H9 (cell line): ENCODE results near the gene STAB2. TPM values are rescaled to one million over a fixed set of nuclear protein-coding genes. Genes with fewer than 3 reads are reported as not detected.
A peak's percentile ranks its signal among the peaks of the same experiment; 100 is the strongest.

Experiments used
- DNase-seq: peaks from one replicate; pipeline ENCODE4 v3.0.0-alpha.2; 2017
- H2AFZ ChIP-seq: one replicate; pipeline ENCODE4 v1.6.1; 2013; ENCODE audit warnings: mild to moderate bottlenecking, low read length, control low read depth, moderate library complexity
- H2AK5ac ChIP-seq: 2 replicates; pipeline ENCODE4 v1.6.1; 2013; ENCODE audit warnings: low read length, control low read depth, mixed read lengths; ENCODE audit not compliant: insufficient read length
- H2BK120ac ChIP-seq: one replicate; pipeline ENCODE4 v1.6.1; 2013; ENCODE audit warnings: low read depth, mild to moderate bottlenecking, low read length, control low read depth, inconsistent platforms; ENCODE audit not compliant: poor library complexity, severe bottlenecking
- H2BK12ac ChIP-seq: 2 replicates; pipeline ENCODE4 v1.6.1; 2013; ENCODE audit warnings: low read length, control low read depth, mixed read lengths, low read depth; ENCODE audit not compliant: insufficient read length
- H2BK15ac ChIP-seq: 2 replicates; pipeline ENCODE4 v1.6.1; 2013; ENCODE audit warnings: low read depth, low read length, control low read depth
- H2BK20ac ChIP-seq: one replicate; pipeline ENCODE4 v1.6.1; 2013; ENCODE audit warnings: low read depth, mild to moderate bottlenecking, low read length, control low read depth, inconsistent platforms; ENCODE audit not compliant: poor library complexity, severe bottlenecking
- H2BK5ac ChIP-seq: 2 replicates; pipeline ENCODE4 v1.6.1; 2013; ENCODE audit warnings: low read length, control low read depth, mixed read lengths; ENCODE audit not compliant: insufficient read length
- H3K14ac ChIP-seq: 2 replicates; pipeline ENCODE4 v1.6.1; 2013; ENCODE audit warnings: low read length, control low read depth; ENCODE audit not compliant: insufficient read depth
- H3K18ac ChIP-seq: 2 replicates; pipeline ENCODE4 v1.6.1; 2013; ENCODE audit warnings: low read depth, mild to moderate bottlenecking, mixed read lengths, low read length, control low read depth; ENCODE audit not compliant: insufficient read length
- H3K23ac ChIP-seq: 2 replicates; pipeline ENCODE4 v1.6.1; 2013; ENCODE audit warnings: low read length, control low read depth, mixed read lengths, low read depth; ENCODE audit not compliant: insufficient read length
- H3K23me2 ChIP-seq: 2 replicates; pipeline ENCODE4 v1.6.1; 2013; ENCODE audit warnings: low read depth, mild to moderate bottlenecking, mixed read lengths, low read length, control low read depth; ENCODE audit not compliant: insufficient read length, poor library complexity, severe bottlenecking
- H3K27ac ChIP-seq: 2 replicates; pipeline ENCODE4 v1.5.1; 2013; ENCODE audit warnings: low read length, control low read depth, mixed read lengths, low read depth; ENCODE audit not compliant: insufficient read length
- H3K27me3 ChIP-seq: 2 replicates; pipeline ENCODE4 v1.6.1; 2013; ENCODE audit warnings: low read length, control low read depth, inconsistent platforms; ENCODE audit not compliant: insufficient read depth
- H3K4ac ChIP-seq: 2 replicates; pipeline ENCODE4 v1.6.1; 2013; ENCODE audit warnings: low read depth, mild to moderate bottlenecking, control low read depth, inconsistent platforms, low read length, moderate library complexity
- H3K4me1 ChIP-seq: 2 replicates; pipeline ENCODE4 v1.6.1; 2013; ENCODE audit warnings: low read length, control low read depth, inconsistent platforms; ENCODE audit not compliant: insufficient read depth
- H3K4me2 ChIP-seq: 2 replicates; pipeline ENCODE4 v1.6.1; 2013; ENCODE audit warnings: low read length, control low read depth, mixed read lengths; ENCODE audit not compliant: insufficient read length, insufficient read depth
- H3K56ac ChIP-seq: 2 replicates; pipeline ENCODE4 v1.6.1; 2013; ENCODE audit warnings: low read depth, mild to moderate bottlenecking, mixed read lengths, low read length, control low read depth; ENCODE audit not compliant: insufficient read length
- H3K79me1 ChIP-seq: 2 replicates; pipeline ENCODE4 v1.6.1; 2013; ENCODE audit warnings: low read depth, mild to moderate bottlenecking, moderate library complexity, low read length, control low read depth, inconsistent platforms; ENCODE audit not compliant: insufficient read depth, poor library complexity, severe bottlenecking
- H3K79me2 ChIP-seq: 2 replicates; pipeline ENCODE4 v1.6.1; 2013; ENCODE audit warnings: low read length, control low read depth, inconsistent platforms; ENCODE audit not compliant: insufficient read depth
- H3K9ac ChIP-seq: 2 replicates; pipeline ENCODE4 v1.6.1; 2013; ENCODE audit warnings: low read length, control low read depth, mixed read lengths; ENCODE audit not compliant: insufficient read length; ENCODE audit errors: extremely low read depth
- H3K9me3 ChIP-seq: one replicate; pipeline ENCODE4 v1.6.1; 2013; ENCODE audit warnings: low read depth, low read length, inconsistent platforms; ENCODE audit not compliant: control insufficient read depth
- H3T11ph ChIP-seq: one replicate; pipeline ENCODE4 v1.6.1; 2013; ENCODE audit warnings: mild to moderate bottlenecking, low read length, control low read depth, inconsistent platforms
- H4K20me1 ChIP-seq: one replicate; pipeline ENCODE4 v1.6.1; 2013; ENCODE audit not compliant: control insufficient read depth, insufficient read length, insufficient read depth
- H4K5ac ChIP-seq: 2 replicates; pipeline ENCODE4 v1.6.1; 2013; ENCODE audit warnings: low read depth, mild to moderate bottlenecking, mixed read lengths, low read length, control low read depth; ENCODE audit not compliant: insufficient read length
- H4K8ac ChIP-seq: replicated peaks from 2 replicates; pipeline ENCODE4 v1.6.1; 2013; ENCODE audit warnings: low read length, control low read depth, mixed read lengths, low read depth; ENCODE audit not compliant: insufficient read length
- H4K91ac ChIP-seq: 2 replicates; pipeline ENCODE4 v1.6.1; 2013; ENCODE audit warnings: low read depth, mild to moderate bottlenecking, moderate library complexity, mixed read lengths, low read length, control low read depth; ENCODE audit not compliant: insufficient read length
- H3K27ac Mint-ChIP-seq, 3 experiments: 2 replicates in 2 of 3; 3 replicates in 1 of 3; pipeline ENCODE4 v1.8.0; 2020 to 2021; ENCODE audit warnings: mixed read lengths in 3 of 3, mild to moderate bottlenecking in 1 of 3, moderate library complexity in 1 of 3
- H3K27me3 Mint-ChIP-seq: 2 replicates; pipeline ENCODE4 v1.8.0; 2021; ENCODE audit warnings: low read depth, mild to moderate bottlenecking, moderate library complexity, mixed read lengths
- H3K36me3 Mint-ChIP-seq, 3 experiments: 2 replicates in 2 of 3; 3 replicates in 1 of 3; pipeline ENCODE4 v1.8.0; 2020 to 2021; ENCODE audit warnings: low read depth in 3 of 3, mixed read lengths in 3 of 3; ENCODE audit not compliant: insufficient read depth in 1 of 3
- H3K4me1 Mint-ChIP-seq, 2 experiments: 2 replicates each; pipeline ENCODE4 v1.8.0; 2020; ENCODE audit warnings: mixed read lengths in 2 of 2
- H3K4me3 Mint-ChIP-seq, 2 experiments: 2 replicates in 1 of 2; 3 replicates in 1 of 2; pipeline ENCODE4 v1.8.0; 2020 to 2021; ENCODE audit warnings: mild to moderate bottlenecking in 2 of 2, mixed read lengths in 2 of 2, moderate library complexity in 1 of 2
- H3K9me3 Mint-ChIP-seq, 2 experiments: 2 replicates in 1 of 2; 3 replicates in 1 of 2; pipeline ENCODE4 v1.8.0; 2020; ENCODE audit warnings: mild to moderate bottlenecking in 2 of 2, mixed read lengths in 2 of 2, moderate library complexity in 1 of 2
- WGBS: extraction: QIAGEN DNeasy Blood & Tissue Kit; methylation state at CpG from one replicate; pipeline ENCODE4 v1.1.7; 2013; ENCODE audit warnings: missing lambda C conversion rate, low lambda C conversion rate, mixed read lengths; ENCODE audit not compliant: insufficient read length; ENCODE audit errors: extremely low coverage; 5-methylcytosine and 5-hydroxymethylcytosine counted together
- total RNA-seq: library from RNA; stranded (reverse); gene quantifications from 2 replicates; pipeline ENCODE4 v1.2.1, GENCODE V29; 2021
- TF ChIP-seq, protein P1 (sequence below): fragments of 200-600 bp; sonication (generic); conservative IDR thresholded peaks from 3 replicates; pipeline ENCODE4 v1.8.0; 2021; ENCODE audit warnings: antibody characterized with exemption, mild to moderate bottlenecking

The STAB2 gene
- total RNA-seq, 1 experiment from 2014 or later = 0.02 TPM

DNA sequence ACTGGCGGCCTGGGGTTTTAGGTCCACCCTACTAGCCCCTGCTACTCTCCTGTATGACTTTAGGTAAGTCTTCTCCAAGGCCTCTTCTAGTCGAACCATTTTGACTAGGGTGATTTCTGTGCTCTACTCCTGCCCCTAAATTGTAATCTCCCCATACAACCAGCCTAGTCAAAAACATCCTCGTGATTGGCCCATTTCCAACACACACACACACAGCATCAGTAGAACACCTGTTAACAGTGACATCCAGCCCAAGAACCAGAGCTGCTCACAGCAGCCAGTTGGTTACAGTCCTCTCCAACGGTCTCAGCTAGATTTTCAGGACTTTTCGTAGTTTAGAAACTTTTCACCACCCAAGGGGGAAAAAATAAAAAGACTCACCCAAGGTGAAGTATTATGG is 223.0 kb downstream of the STAB2 start:
- H2BK12ac ChIP-seq = no peak overlapping the region
- H3K56ac ChIP-seq = no peak overlapping the region
- no peak overlapping the region for H4K8ac ChIP-seq
- no peak overlapping the region for H3K4me2 ChIP-seq
- H3K9me3 ChIP-seq = no peaks in the 10 kb centered on the region
- Mint-ChIP-seq H3K9me3 (no peaks in the 10 kb centered on the region), H3K4me3 (no peak overlapping the region), H3K36me3 (peaks cover 5 to 43% (median 21%) of the 10 kb centered on the region in 3 experiments; a peak in 5 of 7 replicates), H3K4me1 (peaks cover 3% of the 10 kb centered on the region in 2 experiments; a peak in 3 of 4 replicates), H3K27me3 (no peaks in the 10 kb centered on the region), H3K27ac (peak overlapping the region in 1 of 3 experiments; percentile 4; a peak in 1 of 7 replicates)
- H3K27ac ChIP-seq = no peak overlapping the region
- H3K9ac ChIP-seq = no peak overlapping the region
- H2BK120ac ChIP-seq = no peak overlapping the region
- H3K27me3 ChIP-seq = no peaks in the 10 kb centered on the region
- H4K91ac ChIP-seq = no peak overlapping the region
- no peaks in the 10 kb centered on the region for H3K79me2 ChIP-seq
- H2AK5ac ChIP-seq = no peak overlapping the region
- no peak overlapping the region for H3K18ac ChIP-seq
- H3K4me1 ChIP-seq = no peaks in the 10 kb centered on the region
- H2BK5ac ChIP-seq = no peak overlapping the region
- no peak overlapping the region for H3K23ac ChIP-seq
- H2BK15ac ChIP-seq = no peak overlapping the region
- TF ChIP-seq, protein P1, sequence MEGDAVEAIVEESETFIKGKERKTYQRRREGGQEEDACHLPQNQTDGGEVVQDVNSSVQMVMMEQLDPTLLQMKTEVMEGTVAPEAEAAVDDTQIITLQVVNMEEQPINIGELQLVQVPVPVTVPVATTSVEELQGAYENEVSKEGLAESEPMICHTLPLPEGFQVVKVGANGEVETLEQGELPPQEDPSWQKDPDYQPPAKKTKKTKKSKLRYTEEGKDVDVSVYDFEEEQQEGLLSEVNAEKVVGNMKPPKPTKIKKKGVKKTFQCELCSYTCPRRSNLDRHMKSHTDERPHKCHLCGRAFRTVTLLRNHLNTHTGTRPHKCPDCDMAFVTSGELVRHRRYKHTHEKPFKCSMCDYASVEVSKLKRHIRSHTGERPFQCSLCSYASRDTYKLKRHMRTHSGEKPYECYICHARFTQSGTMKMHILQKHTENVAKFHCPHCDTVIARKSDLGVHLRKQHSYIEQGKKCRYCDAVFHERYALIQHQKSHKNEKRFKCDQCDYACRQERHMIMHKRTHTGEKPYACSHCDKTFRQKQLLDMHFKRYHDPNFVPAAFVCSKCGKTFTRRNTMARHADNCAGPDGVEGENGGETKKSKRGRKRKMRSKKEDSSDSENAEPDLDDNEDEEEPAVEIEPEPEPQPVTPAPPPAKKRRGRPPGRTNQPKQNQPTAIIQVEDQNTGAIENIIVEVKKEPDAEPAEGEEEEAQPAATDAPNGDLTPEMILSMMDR = no peak
- no peak overlapping the region for H2BK20ac ChIP-seq
- H3T11ph ChIP-seq = no peak overlapping the region
- H3K79me1 ChIP-seq = peaks cover 3% of the 10 kb centered on the region
- WGBS = no CpG with 5 or more reads among the region's 5 CpGs
- H3K4ac ChIP-seq = no peak overlapping the region
- no peak overlapping the region for H2AFZ ChIP-seq
- H4K20me1 ChIP-seq = no peaks in the 10 kb centered on the region
- no peaks in the 10 kb centered on the region for H3K23me2 ChIP-seq
- H3K14ac ChIP-seq = no peak overlapping the region
- no peak overlapping the region for H4K5ac ChIP-seq
- DNase-seq = no peak
